MM.1S (cell line): ENCODE measurements around the gene MECP2.

Experiments
- DNase-seq: peaks from one replicate; pipeline ENCODE4 v3.0.0-alpha.2; 2015
- H2AFZ ChIP-seq: fragments of 300-600 bp; sonication (generic); 2 replicates; pipeline ENCODE4 v1.6.0; 2016; ENCODE audit warnings: antibody characterized with exemption, low read length
- H3F3A ChIP-seq: fragments of 300-600 bp; sonication (generic); 2 replicates; pipeline ENCODE4 v1.6.1; 2016; ENCODE audit warnings: mild to moderate bottlenecking, antibody characterized with exemption, low read length, moderate library complexity, mixed read lengths; ENCODE audit not compliant: insufficient read depth
- H3K27ac ChIP-seq: fragments of 300-600 bp; sonication (generic); 2 replicates; pipeline ENCODE4 v1.5.1; 2016; ENCODE audit warnings: mild to moderate bottlenecking, low read length
- H3K27me3 ChIP-seq: fragments of 300-600 bp; sonication (generic); replicated peaks from 2 replicates; pipeline ENCODE4 v1.6.0; 2016; ENCODE audit warnings: low read length; ENCODE audit not compliant: insufficient read depth
- H3K36me3 ChIP-seq: fragments of 300-600 bp; sonication (generic); replicated peaks from 2 replicates; pipeline ENCODE4 v1.6.1; 2016; ENCODE audit warnings: mild to moderate bottlenecking, low read length, mixed read lengths; ENCODE audit not compliant: insufficient read depth
- H3K4me1 ChIP-seq: fragments of 300-600 bp; sonication (generic); 2 replicates; pipeline ENCODE4 v1.6.1; 2016; ENCODE audit warnings: low read length, mixed read lengths
- H3K4me2 ChIP-seq: fragments of 300-600 bp; sonication (generic); 2 replicates; pipeline ENCODE4 v1.6.0; 2016; ENCODE audit warnings: low read depth, low read length
- H3K4me3 ChIP-seq: fragments of 300-600 bp; sonication (generic); 2 replicates; pipeline ENCODE4 v1.5.1; 2016; ENCODE audit warnings: low read length, mixed read lengths
- H3K79me2 ChIP-seq: fragments of 300-600 bp; sonication (generic); 2 replicates; pipeline ENCODE4 v1.6.1; 2016; ENCODE audit warnings: mixed run types, low read length, mixed read lengths
- H3K9ac ChIP-seq: fragments of 300-600 bp; sonication (generic); 2 replicates; pipeline ENCODE4 v1.6.1; 2016; ENCODE audit warnings: low read length, mixed read lengths
- H3K9me2 ChIP-seq: fragments of 300-600 bp; sonication (generic); replicated peaks from 2 replicates; pipeline ENCODE4 v1.6.1; 2016; ENCODE audit warnings: mild to moderate bottlenecking, low read length, mixed read lengths; ENCODE audit not compliant: insufficient read depth
- H3K9me3 ChIP-seq: fragments of 300-600 bp; sonication (generic); replicated peaks from 2 replicates; pipeline ENCODE4 v1.6.1; 2016; ENCODE audit warnings: mild to moderate bottlenecking, low read length, mixed read lengths; ENCODE audit not compliant: insufficient read depth
- H4K20me1 ChIP-seq: fragments of 300-600 bp; sonication (generic); 2 replicates; pipeline ENCODE4 v1.6.1; 2016; ENCODE audit warnings: mild to moderate bottlenecking, low read length, moderate library complexity, mixed read lengths; ENCODE audit not compliant: insufficient read depth
- CTCF ChIP-seq: fragments of 300-600 bp; sonication (generic); IDR thresholded peaks from 2 replicates; pipeline ENCODE4 v1.5.1; 2016; ENCODE audit warnings: antibody characterized with exemption, low read length, mixed read lengths
- EZH2 ChIP-seq: fragments of 300-600 bp; sonication (generic); optimal IDR thresholded peaks from 2 replicates; pipeline ENCODE3; 2017; ENCODE audit warnings: low read depth, mild to moderate bottlenecking, antibody characterized with exemption, low read length, mixed read lengths
- EZH2phosphoT487 ChIP-seq: fragments of 300-600 bp; sonication (generic); IDR thresholded peaks from 2 replicates; pipeline ENCODE4 v1.6.1; 2018; ENCODE audit warnings: antibody characterized with exemption, low read length

Gene MECP2

GRCh38 chrX:153993079-153993478 lies 104.4 kb downstream of the MECP2 start:
- no peaks in the 10 kb centered on the region for H3F3A ChIP-seq
- no peaks in the 10 kb centered on the region for H3K9me2 ChIP-seq
- no peak overlapping the region for H3K27ac ChIP-seq
- H3K9me3 ChIP-seq: no peaks in the 10 kb centered on the region
- no peak for DNase-seq
- no peak overlapping the region for H2AFZ ChIP-seq
- no peaks in the 10 kb centered on the region for H3K36me3 ChIP-seq
- no peaks in the 10 kb centered on the region for H3K27me3 ChIP-seq
- H3K9ac ChIP-seq: no peak overlapping the region
- H3K4me3 ChIP-seq: no peak overlapping the region
- H4K20me1 ChIP-seq: no peaks in the 10 kb centered on the region
- TF ChIP-seq CTCF (no peak), EZH2phosphoT487 (no peak), EZH2 (no peak)
- no peaks in the 10 kb centered on the region for H3K4me1 ChIP-seq
- H3K4me2 ChIP-seq: no peak overlapping the region
- no peaks in the 10 kb centered on the region for H3K79me2 ChIP-seq

- H3K4me1 ChIP-seq: no peaks in the 10 kb centered on the region
- no peak for DNase-seq
- no peaks in the 10 kb centered on the region for H3K9me3 ChIP-seq
- H3K9me2 ChIP-seq: no peaks in the 10 kb centered on the region
- H4K20me1 ChIP-seq: no peaks in the 10 kb centered on the region
- H3K27me3 ChIP-seq: no peaks in the 10 kb centered on the region
- no peak overlapping the region for H3K27ac ChIP-seq
- no peak overlapping the region for H2AFZ ChIP-seq
- no peak overlapping the region for H3K4me3 ChIP-seq
- H3K4me2 ChIP-seq: no peak overlapping the region
- no peaks in the 10 kb centered on the region for H3K79me2 ChIP-seq
- H3K9ac ChIP-seq: no peak overlapping the region
- no peaks in the 10 kb centered on the region for H3F3A ChIP-seq
- no peaks in the 10 kb centered on the region for H3K36me3 ChIP-seq
- TF ChIP-seq CTCF (no peak), EZH2phosphoT487 (no peak), EZH2 (no peak)
These were observed 105.3 kb downstream of the MECP2 start for GRCh38 chrX:153992180-153992579.

GRCh38 chrX:153991013-153991580 lies 106.4 kb downstream of the MECP2 start:
- no peaks in the 10 kb centered on the region for H3K4me1 ChIP-seq
- no peak overlapping the region for H3K4me3 ChIP-seq
- DNase-seq: no peak
- H3K36me3 ChIP-seq: no peaks in the 10 kb centered on the region
- no peak overlapping the region for H2AFZ ChIP-seq
- no peaks in the 10 kb centered on the region for H3K9me3 ChIP-seq
- TF ChIP-seq EZH2phosphoT487: no peak
- H4K20me1 ChIP-seq: no peaks in the 10 kb centered on the region
- H3F3A ChIP-seq: no peaks in the 10 kb centered on the region
- no peak overlapping the region for H3K4me2 ChIP-seq
- H3K9me2 ChIP-seq: no peaks in the 10 kb centered on the region
- no peak overlapping the region for H3K9ac ChIP-seq
- no peak overlapping the region for H3K27ac ChIP-seq
- no peaks in the 10 kb centered on the region for H3K27me3 ChIP-seq
- no peaks in the 10 kb centered on the region for H3K79me2 ChIP-seq

GRCh38 chrX:153989973-153990655 lies 107.4 kb downstream of the MECP2 start:
- H3K4me3 ChIP-seq: no peak overlapping the region
- no peaks in the 10 kb centered on the region for H3K79me2 ChIP-seq
- H3K4me1 ChIP-seq: peaks cover 4% of the 10 kb centered on the region
- H3K9me3 ChIP-seq: no peaks in the 10 kb centered on the region
- no peak overlapping the region for H3K9ac ChIP-seq
- TF ChIP-seq EZH2 (no peak), CTCF (no peak), EZH2phosphoT487 (no peak)
- no peaks in the 10 kb centered on the region for H3K9me2 ChIP-seq
- no peak for DNase-seq
- H3F3A ChIP-seq: peaks cover 3% of the 10 kb centered on the region; the same call in 1 of the 2 replicates
- H3K27me3 ChIP-seq: no peaks in the 10 kb centered on the region
- H3K36me3 ChIP-seq: no peaks in the 10 kb centered on the region
- H4K20me1 ChIP-seq: no peaks in the 10 kb centered on the region
- no peak overlapping the region for H3K4me2 ChIP-seq
- H3K27ac ChIP-seq: no peak overlapping the region
- no peak overlapping the region for H2AFZ ChIP-seq
